ENCODE results near the gene SNAPC4. TPM values are rescaled to one million over a fixed set of nuclear protein-coding genes. Genes with fewer than 3 reads are reported as not detected.

SNAPC4 gene
- total RNA-seq, 1 donor from 2014 or later: 13.5 TPM

- peaks cover 5% of the 10 kb centered on the region for H3K27me3 Mint-ChIP-seq (ENCODE audit: unreplicated experiment)
- no peaks in the 10 kb centered on the region for H3K9me3 Mint-ChIP-seq (ENCODE audit: unreplicated experiment)
- H3K4me1 Mint-ChIP-seq (ENCODE audit: unreplicated experiment): peaks cover 12% of the 10 kb centered on the region
- TF ChIP-seq CTCF (IDR thresholded peaks at IDR 0.05; ENCODE audit: unreplicated experiment): no peak
- no peak for DNase-seq (ENCODE audit: low spot score)
- no peak overlapping the region for H3K4me3 Mint-ChIP-seq (ENCODE audit: unreplicated experiment)
- H3K27ac Mint-ChIP-seq (ENCODE audit: unreplicated experiment): no peak overlapping the region
- peaks cover 10% of the 10 kb centered on the region for H3K36me3 Mint-ChIP-seq (ENCODE audit: low read depth, unreplicated experiment)
Measured at GRCh38 chr9:136432591-136432990, 32.6 kb upstream of the SNAPC4 start.

- TF ChIP-seq CTCF (IDR thresholded peaks at IDR 0.05; ENCODE audit: unreplicated experiment): no peak
- Mint-ChIP-seq H3K27ac (ENCODE audit: unreplicated experiment) (no peak overlapping the region), H3K27me3 (ENCODE audit: unreplicated experiment) (peaks cover 4% of the 10 kb centered on the region), H3K9me3 (ENCODE audit: unreplicated experiment) (no peaks in the 10 kb centered on the region), H3K4me1 (ENCODE audit: unreplicated experiment) (peaks cover 5% of the 10 kb centered on the region), H3K4me3 (ENCODE audit: unreplicated experiment) (no peak overlapping the region), H3K36me3 (ENCODE audit: low read depth, unreplicated experiment) (peaks cover 11% of the 10 kb centered on the region)
- no peak for DNase-seq (ENCODE audit: low spot score)
Measured at GRCh38 chr9:136431782-136432350, 31.9 kb upstream of the SNAPC4 start.

GRCh38 chr9:136430588-136431234 is 30.7 kb upstream of the SNAPC4 start:
- no peak overlapping the region for H3K4me3 Mint-ChIP-seq (ENCODE audit: unreplicated experiment)

GRCh38 chr9:136429683-136430491 is 29.9 kb upstream of the SNAPC4 start:
- no peak overlapping the region for H3K27ac Mint-ChIP-seq (ENCODE audit: unreplicated experiment)
- H3K27me3 Mint-ChIP-seq (ENCODE audit: unreplicated experiment): peaks cover 6% of the 10 kb centered on the region
- no peak for DNase-seq (ENCODE audit: low spot score)
- no peaks in the 10 kb centered on the region for H3K4me1 Mint-ChIP-seq (ENCODE audit: unreplicated experiment)
- no peaks in the 10 kb centered on the region for H3K9me3 Mint-ChIP-seq (ENCODE audit: unreplicated experiment)
- H3K4me3 Mint-ChIP-seq (ENCODE audit: unreplicated experiment): peak overlapping the region; percentile 51
- peaks cover 13% of the 10 kb centered on the region for H3K36me3 Mint-ChIP-seq (ENCODE audit: low read depth, unreplicated experiment)
- no peak for TF ChIP-seq CTCF (IDR thresholded peaks at IDR 0.05; ENCODE audit: unreplicated experiment)

More at GRCh38 chr9:136430588-136431234, 30.7 kb upstream of the SNAPC4 start:
- TF ChIP-seq CTCF (IDR thresholded peaks at IDR 0.05; ENCODE audit: unreplicated experiment): no peak
- no peak overlapping the region for H3K27ac Mint-ChIP-seq (ENCODE audit: unreplicated experiment)
- H3K4me1 Mint-ChIP-seq (ENCODE audit: unreplicated experiment): no peaks in the 10 kb centered on the region
- DNase-seq (ENCODE audit: low spot score): no peak
- H3K36me3 Mint-ChIP-seq (ENCODE audit: low read depth, unreplicated experiment): peaks cover 13% of the 10 kb centered on the region
- no peaks in the 10 kb centered on the region for H3K9me3 Mint-ChIP-seq (ENCODE audit: unreplicated experiment)
- peaks cover 6% of the 10 kb centered on the region for H3K27me3 Mint-ChIP-seq (ENCODE audit: unreplicated experiment)

Measured in endothelial cell (in vitro differentiated cells).